GM19395 (cell line): Measurements from ENCODE around the gene TNXB.
A peak's percentile ranks its signal among the peaks of the same experiment; 100 is the strongest.
"Not testable (repeated sequence)": the region's sequence is repeated elsewhere in the genome, so short reads cannot be mapped to it uniquely, and the experiment has no call there.

Experiments
- ATAC-seq: cut with Tn5 transposase; IDR thresholded peaks from one replicate; pipeline ENCODE4 v1.9.1; 2021; ENCODE audit warnings: mild to moderate bottlenecking, moderate library complexity; ENCODE audit not compliant: unreplicated experiment

TNXB gene

DNA sequence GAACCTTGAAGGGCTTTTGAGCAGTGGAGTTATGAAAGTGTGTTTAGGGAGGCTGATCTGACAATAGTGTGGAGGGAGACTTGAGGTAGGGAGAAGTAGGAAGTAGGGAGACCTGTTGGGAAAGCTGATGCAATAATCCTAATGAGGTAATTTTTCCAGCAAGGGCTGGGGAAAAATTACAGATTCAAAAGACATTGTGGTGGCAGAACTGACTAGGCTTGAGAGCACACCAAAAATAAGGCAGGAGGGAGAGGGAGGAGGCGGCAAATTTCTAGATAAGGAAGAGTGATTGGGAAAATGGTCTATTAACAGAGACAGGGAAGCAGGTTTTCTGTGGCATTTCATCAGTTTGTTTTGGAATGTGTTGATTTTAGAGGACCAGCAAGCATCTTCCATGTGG lies 37.1 kb upstream of the TNXB start:
- no peak for ATAC-seq

DNA sequence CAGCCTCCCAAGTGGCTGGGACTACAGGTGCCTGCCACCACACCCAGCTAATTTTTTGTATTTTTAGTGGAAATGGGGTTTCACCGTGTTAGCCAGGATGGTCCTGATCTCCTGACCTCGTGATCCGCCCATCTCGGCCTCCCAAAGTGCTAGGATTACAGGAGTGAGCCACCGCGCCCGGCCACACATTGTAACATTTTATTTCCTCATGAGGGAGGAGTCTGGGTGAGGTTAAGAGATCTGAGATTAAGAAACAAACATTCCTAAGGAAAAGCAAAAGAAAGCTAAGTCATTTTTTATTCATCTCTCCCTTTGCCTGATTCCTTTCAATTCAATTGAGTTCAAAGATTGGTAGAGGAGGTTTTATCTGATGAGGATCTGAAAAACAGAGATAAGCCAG lies 35.1 kb upstream of the TNXB start:
- ATAC-seq: not testable (repeated sequence)

DNA sequence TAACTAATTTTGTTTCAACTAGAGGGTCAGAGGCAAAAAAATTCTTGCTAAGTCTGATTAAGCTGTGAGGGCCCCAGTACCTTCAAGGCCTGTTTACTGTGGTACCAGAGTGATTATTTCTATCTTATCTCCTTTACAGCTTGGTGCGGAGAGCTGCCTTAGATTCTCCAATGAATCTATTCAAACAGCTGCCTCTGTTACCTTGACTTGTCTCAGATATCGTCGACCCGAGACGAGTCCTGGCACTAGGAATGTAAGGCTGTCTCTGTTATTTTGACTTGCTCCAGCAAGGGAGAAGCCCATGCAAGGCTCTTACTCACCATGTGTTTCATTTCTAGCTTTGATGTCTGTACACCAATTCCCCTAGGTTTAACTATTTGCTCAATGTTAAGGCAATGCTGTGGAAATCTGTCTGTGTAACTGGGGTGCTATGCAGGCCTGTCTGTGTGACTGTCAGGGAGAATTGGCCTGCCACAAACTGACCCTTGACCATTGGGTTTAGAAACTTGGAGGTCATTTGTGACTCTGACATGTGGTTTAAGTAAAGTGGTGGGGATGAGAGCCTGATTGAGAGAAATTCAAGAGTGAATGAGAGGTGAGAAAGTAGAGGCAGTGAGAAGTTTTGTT lies 31.4 kb upstream of the TNXB start:
- no peak for ATAC-seq

DNA sequence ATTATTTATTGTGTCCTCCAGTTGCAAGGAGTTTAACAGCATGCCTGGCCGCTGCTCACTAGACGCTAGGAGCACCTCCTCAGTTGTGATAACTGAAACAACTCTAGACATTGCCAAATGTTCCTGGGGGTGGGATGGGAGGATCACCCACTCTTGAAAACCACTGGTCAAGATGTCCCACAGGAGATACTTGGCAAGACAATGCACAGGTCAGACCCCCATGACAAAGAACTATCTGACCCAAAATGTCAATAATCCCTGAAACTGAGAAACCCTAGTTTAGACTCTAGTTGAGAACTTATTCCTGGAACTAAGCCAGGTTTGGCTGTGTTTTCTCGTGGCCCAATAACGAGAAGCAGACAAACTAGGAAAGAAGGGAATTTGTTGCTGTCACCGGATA lies 30.5 kb upstream of the TNXB start:
- ATAC-seq: no peak

DNA sequence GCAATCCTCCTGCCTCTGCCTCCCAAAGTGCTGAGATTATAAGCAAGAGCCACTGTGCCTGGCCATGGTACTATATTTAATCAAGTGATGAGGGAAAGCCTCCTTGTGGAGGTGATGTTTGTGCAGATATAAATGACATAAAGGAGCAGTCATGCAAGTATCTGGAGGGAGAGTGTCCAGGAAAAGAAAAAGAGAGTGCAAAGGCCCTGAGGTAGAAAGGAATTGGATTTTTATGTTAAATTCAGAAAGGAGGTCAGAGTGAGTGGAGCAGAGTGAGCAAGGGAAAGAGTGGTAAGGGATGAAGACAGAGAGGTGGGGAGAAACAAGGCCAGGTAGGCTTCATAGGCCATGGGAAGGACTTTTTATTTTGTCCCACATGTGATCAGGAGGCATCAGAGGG lies 28.3 kb upstream of the TNXB start:
- ATAC-seq: no peak

DNA sequence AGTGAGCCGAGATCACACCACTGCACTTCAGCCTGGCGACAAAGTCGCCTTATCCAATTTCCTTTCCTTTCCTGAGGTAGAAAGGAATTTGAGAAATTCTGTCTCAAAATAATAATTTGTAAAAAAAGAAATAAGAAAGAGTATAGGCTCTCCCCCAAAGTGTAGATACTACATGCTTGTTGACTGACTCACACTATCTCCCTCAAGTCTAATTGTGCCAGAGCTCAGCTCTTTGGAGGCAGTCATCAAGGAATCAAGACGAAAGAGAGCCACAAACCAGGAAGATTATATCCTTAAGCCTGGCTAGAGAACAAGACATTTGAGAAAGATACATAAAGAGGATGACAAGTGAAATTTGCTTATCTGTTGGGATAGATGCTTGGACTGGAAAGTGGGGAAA lies 24.6 kb upstream of the TNXB start:
- ATAC-seq: no peak

DNA sequence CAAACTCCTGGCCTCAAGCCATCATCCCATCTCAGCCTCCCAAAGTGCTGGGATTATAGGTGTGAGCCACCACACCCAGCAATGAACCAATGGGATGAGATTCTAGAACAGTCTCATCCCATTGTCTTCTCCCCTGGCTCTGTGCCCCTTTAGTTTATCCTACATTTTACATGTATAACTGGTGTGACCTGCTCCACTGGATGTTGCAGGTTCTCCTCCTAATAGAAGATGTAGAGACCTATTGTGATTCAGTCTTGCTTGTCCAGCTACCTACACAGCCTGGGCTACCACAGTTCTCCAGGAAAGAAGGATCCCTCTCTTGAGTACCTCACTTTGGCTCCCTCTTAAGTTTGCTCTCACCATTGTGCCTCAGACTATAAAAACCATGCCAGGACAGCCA lies 23.0 kb upstream of the TNXB start:
- no peak for ATAC-seq

DNA sequence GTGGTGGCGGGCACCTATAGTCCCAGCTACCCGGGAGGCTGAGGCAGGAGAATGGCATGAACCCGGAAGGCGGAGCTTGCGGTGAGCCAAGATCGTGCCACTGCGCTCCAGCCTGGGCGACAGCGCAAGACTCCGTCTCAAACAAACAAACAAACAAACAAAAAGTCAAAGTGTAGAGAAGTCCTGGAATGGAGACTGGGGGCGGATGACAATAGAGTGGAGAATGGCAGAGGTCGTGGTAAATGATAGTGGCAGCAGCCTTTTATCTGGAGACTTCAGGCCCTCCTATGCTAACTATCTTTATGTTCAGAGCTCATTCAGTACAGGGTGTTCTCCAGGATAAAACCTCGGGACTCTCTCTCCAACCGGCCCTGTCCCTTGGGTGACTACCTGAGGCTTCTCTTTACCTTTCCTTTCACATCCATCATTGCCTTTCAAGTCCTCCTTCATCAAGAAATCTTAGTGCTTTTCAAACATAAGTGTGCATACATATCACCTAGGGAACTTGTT lies 22.4 kb upstream of the TNXB start:
- no peak for ATAC-seq

DNA sequence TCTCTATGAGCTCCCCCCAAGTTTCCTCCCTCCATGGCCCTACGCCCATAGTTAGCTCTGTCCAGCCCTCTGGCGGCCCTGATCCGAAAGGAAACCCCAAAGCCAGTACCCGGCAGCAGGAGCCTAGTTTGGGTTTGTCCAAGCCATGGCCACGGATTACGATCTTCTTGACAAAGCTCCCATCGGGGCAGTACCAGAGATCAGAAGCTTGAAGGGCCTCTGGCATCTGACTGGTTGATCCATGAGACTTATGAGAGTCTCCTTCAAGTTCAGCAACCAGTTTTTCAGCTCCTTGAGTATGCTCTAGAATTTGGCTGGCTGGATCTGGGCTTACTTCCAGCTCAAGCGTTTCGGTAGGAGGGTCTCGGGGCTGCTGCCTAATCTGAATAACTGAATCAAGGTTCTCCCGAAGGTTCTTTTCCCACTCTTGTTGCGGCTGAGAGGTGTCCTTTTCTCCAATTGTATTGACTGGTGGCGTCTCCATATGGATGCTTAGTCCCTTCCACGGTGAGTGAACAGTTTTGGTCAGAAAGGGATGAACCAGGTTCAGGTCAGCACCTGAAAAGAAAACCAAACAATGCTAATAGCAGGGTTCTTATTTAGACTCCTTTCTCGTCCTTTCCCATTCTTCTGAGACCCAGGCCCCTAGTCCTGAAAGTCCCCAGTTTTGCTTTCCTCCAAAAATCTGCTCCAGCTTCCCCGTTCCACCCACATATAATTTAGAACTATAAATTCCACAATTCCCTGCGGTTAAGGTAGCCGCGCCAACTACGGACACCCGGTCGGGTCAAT lies 20.4 kb upstream of the TNXB start:
- no peak for ATAC-seq

DNA sequence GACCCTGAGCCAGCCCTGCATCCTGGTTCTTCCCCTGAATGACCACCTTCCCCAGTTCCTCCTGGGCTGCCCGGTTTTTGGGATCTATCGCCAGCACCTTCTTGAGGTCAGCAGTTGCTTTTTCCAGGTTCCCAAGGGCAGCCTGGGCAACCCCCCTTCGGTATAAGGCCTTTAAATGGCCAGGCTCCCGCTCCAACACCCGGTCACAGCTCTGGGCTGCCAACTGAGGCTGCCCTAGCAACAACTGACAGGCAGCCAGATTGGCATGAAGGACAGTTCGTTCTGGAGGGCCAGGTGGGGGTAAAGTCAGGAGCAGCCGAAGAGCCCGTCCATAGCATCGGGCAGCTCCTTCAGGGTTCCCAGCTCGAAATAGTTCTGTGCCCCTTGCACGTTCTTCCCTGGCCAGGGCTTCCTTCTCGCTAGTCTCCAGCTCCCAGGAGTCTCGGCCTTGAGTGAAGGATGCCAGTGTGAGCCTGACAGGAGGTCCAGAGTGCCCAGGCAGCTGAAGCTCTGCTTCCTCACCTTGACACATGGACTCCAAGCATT lies 19.7 kb upstream of the TNXB start:
- no peak for ATAC-seq

DNA sequence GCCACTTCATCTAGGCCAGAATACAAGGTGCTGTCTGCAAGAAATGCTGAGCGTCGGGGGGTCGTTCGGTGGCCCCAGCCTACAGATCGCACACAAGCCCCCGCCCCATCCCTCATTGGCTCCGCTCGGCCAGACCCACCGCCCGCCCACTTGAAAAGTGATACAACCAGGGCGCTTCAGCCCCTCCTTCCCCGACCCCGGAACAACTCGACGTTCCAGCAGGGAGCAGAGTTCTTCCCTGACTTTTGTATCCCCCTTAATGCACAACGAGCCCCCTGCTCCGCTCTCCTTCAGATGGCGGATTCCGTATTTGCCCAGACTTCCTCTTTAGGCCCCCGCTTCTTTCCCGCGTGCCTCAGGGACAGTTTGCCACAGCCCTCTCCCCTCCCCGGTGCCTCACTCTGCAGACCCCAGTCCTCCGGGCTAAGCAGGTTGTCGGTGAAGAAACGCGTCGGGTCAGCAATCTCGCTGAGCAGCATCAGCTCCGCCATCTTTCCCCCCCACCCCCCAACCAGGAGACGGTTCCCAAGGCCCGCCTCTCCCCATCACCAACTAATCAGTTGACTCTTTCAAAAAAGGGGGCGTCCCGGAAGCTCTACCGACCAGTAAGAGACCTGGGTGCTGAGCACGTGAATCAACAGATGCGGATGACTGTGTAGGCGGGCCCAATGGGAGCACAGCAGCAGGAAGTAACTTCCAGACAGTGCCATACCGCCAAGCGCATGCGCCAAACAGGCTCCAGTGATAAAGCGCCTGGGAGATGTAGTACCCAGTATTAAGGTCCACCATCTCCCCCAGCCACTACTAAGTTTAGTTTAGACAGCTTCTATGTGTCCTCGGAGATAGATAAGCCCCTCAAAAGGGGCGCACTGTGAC lies 18.8 kb upstream of the TNXB start, which contains the start of gene ATF6B:
TSS of gene ATF6B (minus strand) at position 530 of the 876 bp plus-strand sequence. CDS start at position 491, 39 bp downstream.
- ATAC-seq: peak; percentile 88

DNA sequence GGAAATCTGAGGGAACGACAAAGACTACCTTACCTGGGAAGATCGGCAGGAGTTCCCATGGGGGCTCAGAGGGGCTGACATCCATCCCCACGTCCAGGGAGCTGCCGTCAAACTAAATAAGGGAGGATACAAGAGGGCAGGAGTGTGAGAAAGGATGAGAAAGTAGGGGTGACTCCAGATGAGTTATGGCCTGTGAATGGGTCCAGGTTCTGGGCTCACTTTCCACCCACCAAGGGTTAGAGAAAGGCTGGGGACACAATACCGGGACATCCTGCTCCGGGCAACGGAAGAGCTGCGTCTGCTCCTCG lies 18.2 kb upstream of the TNXB start:
- no peak for ATAC-seq

DNA sequence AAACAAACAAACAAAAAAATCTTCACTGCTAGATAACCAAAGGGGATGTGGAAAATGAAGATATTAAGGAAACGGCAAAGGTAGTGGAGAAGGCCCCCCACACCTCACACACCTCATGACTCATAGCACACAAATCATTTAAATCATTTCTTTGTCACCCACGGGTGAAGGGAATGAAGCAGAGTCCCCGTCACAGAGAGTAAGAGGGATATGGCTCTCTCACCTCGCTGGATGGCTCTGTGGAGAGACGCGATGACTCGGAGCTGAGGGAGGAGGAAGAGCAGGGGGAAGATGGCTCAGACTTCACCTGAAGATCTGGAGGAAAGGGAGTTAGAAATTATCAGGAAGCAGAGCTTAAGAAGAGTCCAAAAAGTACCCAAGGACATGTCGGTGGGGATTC lies 17.7 kb upstream of the TNXB start:
- ATAC-seq: no peak

DNA sequence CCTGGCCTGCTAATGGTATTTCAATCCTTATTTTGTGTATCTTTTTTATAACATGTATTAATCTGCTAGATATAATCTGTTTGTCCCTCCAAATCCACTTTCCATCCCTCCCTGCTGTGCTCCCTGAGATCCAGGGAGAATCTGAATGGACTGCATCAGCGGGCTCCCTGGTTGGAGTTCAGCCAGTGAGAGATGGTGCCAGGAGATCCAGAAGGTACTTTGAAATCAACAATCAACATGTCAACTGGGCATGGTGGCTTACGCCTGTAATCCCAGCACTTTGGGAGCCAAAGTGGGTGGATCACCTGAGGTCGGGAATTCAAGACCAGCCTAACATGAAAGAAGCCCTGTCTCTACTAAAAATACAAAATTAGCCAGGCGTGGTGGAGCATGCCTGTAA lies 14.5 kb upstream of the TNXB start:
- ATAC-seq: no peak

DNA sequence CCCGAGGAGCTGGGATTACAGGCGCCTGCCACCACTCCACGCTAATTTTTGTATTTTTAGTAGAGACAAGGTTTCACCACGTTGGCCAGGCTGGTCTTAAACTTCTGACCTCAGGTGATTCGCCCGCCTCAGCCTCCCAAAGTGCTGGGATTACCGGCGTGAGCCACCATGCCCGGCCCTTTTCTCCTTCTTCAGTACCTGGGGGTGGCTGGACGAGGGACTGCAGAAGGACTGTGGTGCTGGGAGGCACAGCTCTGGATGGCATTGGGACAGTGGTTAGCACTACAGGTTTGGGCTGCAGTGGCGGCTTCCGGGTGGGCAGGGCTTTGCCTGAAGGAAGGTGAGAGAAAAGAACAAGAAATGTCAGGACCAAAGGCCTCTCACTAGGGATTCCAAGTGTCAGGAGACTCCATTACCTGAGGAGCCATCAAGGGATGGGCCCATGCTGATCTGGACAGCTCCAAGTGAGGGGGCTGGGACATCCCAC lies 11.5 kb upstream of the TNXB start:
- ATAC-seq: no peak

DNA sequence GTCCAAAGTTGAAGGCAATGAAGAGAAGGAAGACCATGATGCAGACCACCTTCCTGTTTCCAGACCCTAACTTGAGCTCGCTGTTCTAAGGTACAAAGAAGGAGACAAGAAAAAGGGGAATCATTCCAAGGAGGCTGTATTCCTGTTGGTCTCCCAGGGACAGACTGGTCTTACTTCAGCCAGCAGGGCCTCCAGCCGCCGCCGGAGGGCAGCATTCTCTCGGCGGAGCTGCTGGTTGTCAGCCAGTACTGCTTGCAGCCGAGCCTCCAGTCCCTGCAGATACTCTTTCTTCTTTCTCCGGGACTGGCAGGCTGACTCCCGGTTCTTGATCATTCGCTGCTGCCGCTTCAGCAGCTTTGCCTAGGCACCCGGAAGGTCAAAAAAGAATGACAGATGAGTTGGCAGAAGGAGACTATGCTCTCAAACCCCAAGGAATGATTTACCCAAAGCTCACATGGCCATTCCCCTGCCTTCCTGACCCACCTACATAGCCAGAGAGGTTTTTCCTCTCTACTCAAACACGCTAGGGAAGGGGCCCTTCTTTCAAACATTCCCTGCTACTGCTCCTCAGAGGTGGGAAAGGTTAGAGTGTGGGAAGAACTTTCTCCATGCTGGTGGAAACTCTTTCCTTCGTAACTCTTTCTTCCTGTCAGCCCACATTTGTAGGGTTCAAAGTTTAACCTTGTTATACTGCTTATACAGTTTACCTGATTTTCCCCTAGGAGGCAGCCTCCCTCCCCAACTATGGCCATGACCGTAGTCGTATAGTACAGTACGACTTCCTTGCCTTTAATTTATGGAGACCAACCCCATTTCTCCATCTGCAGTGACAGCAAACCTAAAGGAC lies 9.9 kb upstream of the TNXB start:
- no peak for ATAC-seq

DNA sequence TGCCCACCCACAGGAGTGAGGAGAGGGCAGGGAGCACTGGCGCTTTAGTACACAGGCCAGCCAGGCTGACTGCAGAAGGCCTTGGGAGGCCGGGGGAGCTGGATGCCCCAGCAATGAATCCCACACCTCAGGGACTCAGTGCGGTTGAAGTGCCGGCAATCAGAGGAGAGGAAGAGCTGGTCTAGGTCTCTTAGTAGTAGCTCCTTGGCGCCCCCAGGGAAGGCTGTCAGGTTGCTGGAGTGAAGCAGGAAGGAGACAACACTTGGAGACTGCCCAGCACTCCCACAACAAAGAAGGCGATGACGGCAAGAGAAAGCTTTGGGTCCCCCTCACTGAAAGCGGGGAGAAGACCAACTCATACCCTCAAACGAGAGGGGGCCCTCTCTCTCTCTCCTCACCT lies 8.3 kb upstream of the TNXB start:
- no peak for ATAC-seq

DNA sequence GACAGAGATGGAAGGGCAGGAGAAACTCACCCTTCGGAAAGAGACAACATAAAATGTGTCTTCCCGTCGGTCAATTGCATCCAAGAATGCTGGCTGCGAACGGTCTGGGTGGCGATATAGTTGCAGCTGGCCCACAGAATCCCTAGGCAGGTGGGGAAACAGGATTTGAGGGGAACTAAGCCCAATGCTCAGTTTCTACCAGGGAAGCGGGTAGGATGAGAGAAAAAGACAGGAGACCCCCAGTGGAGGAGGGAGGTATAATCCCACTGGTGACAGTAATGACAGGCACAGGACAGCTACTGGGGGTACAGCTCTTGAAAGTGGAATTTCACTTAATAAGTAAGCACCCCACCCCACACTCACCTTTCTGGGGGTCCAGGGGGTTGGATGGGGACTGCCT lies 7.5 kb upstream of the TNXB start:
- no peak for ATAC-seq

DNA sequence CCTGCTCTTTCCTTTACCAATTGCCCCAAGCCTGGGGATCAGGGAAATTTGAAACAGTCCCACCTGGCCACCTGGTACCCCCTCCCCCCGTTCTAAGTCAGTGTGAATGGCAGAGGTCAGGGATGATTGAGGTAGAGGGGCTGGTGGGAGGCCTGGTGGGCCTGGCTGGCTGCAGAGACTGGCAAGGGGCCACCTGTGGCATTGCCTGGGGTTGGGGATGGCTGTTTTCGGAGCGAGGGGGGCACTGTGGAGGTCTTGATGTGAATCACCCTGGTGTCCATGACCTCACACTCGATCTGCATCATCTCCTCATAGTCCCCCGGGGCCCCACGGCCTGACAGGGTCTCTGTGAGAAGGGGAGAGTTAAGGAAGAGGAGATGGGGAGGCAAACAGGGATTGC lies 6.5 kb upstream of the TNXB start:
- ATAC-seq: no peak

DNA sequence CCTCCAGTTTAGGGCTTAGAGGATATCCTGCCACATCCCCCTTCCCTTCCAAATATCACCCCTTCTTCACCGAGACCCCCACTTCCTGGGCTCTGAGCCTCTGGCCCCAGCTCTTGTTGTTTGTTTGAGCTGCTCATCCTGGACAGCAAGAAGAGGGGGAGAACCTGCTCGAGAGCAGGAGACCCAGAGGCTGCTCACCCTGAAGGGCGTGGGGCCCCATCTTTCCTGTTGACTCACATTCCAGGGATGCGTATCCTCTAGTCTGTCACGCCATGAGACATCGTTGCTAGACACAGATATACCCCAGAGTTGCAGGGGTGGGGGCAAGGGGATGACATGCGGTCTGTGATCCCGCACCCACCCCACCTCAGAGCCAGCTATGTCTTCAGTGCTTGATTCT lies 5.7 kb upstream of the TNXB start:
- ATAC-seq: no peak
